Common myeloid progenitor, CD34-positive (primary cell): ENCODE measurements around the gene TNS1.
"Not testable (repeated sequence)": the region's sequence is repeated elsewhere in the genome, so short reads cannot be mapped to it uniquely, and the experiment has no call there.

ENCODE experiments used
- CTCF ChIA-PET: fragments of 350-600 bp; sonication (Branson Sonifier 250); formaldehyde crosslinking; loops from one replicate; lab custom pipeline; 2021; ENCODE audit warnings: antibody characterized with exemption; lab: Charles Lee
- POLR2A ChIA-PET: fragments of 350-600 bp; sonication (Branson Sonifier 250); formaldehyde crosslinking; loops from one replicate; lab custom pipeline; 2021; ENCODE audit warnings: antibody characterized with exemption; lab: Charles Lee
- DNase-seq, 3 donors: peaks; one replicate each; pipeline versions ENCODE4 v3.0.0 to v3.0.0-alpha.2; 2013
- H3K27ac ChIP-seq, 2 experiments: 1 replicate in 1 of 2; 2 replicates in 1 of 2; pipeline ENCODE4 v1.7.0; 2013; ENCODE audit warnings: inconsistent platforms in 2 of 2, low read length in 2 of 2, mild to moderate bottlenecking in 2 of 2, low read depth in 1 of 2, moderate library complexity in 1 of 2; ENCODE audit not compliant: severe bottlenecking in 2 of 2, insufficient read depth in 1 of 2, poor library complexity in 1 of 2
- H3K27me3 ChIP-seq, 5 experiments: replicated peaks in 2 of 5; 1 replicate in 3 of 5; 2 replicates in 2 of 5; pipeline versions ENCODE4 v1.6.1 to v1.7.0; 2013; ENCODE audit warnings: low read length in 4 of 5, mild to moderate bottlenecking in 2 of 5, moderate library complexity in 2 of 5, inconsistent platforms in 1 of 5; ENCODE audit not compliant: insufficient read depth in 5 of 5, control insufficient read depth in 4 of 5
- H3K36me3 ChIP-seq, 4 experiments: 1 replicate in 2 of 4; 2 replicates in 2 of 4; pipeline versions ENCODE4 v1.6.1 to v1.7.0; 2013; ENCODE audit warnings: low read length in 3 of 4, control low read depth in 1 of 4, mild to moderate bottlenecking in 1 of 4; ENCODE audit not compliant: control insufficient read depth in 4 of 4, insufficient read depth in 4 of 4
- H3K4me1 ChIP-seq, 4 experiments: 1 replicate in 3 of 4; 2 replicates in 1 of 4; pipeline versions ENCODE4 v1.6.1 to v1.7.1; 2013; ENCODE audit warnings: low read length in 3 of 4, mild to moderate bottlenecking in 3 of 4, control low read depth in 1 of 4, inconsistent platforms in 1 of 4, moderate library complexity in 1 of 4; ENCODE audit not compliant: control insufficient read depth in 4 of 4, insufficient read depth in 4 of 4; ENCODE audit errors: control extremely low read depth in 1 of 4
- H3K4me3 ChIP-seq, 7 experiments: 1 replicate in 4 of 7; 2 replicates in 3 of 7; pipeline versions ENCODE4 v1.5.1 to v1.7.0; 2013; ENCODE audit warnings: mild to moderate bottlenecking in 7 of 7, low read length in 6 of 7, moderate library complexity in 6 of 7, inconsistent platforms in 2 of 7, low read depth in 2 of 7, control low read depth in 1 of 7; ENCODE audit not compliant: insufficient read depth in 4 of 7, control insufficient read depth in 1 of 7; ENCODE audit errors: extremely low read depth in 1 of 7
- H3K9me3 ChIP-seq, 5 experiments: 1 replicate in 4 of 5; 2 replicates in 1 of 5; pipeline versions ENCODE4 v1.6.1 to v1.7.1; 2013; ENCODE audit warnings: low read length in 4 of 5, mild to moderate bottlenecking in 2 of 5, inconsistent platforms in 1 of 5, low read depth in 1 of 5, moderate library complexity in 1 of 5; ENCODE audit not compliant: control insufficient read depth in 4 of 5, insufficient read depth in 2 of 5; ENCODE audit errors: control extremely low read depth in 1 of 5
- WGBS: methylation state at CpG from one replicate; pipeline ENCODE4 v1.1.5; 2013; ENCODE audit not compliant: insufficient coverage; 5-methylcytosine and 5-hydroxymethylcytosine counted together

TNS1 gene

GRCh38 chr2:217789736-217790181 is 213.0 kb downstream of the TNS1 start:
- Histone ChIP-seq H3K36me3 (no peaks in the 10 kb centered on the region), H3K4me1 (peaks cover 0 to 21% (median 10%) of the 10 kb centered on the region in 4 experiments), H3K4me3 (peak overlapping the region; percentile 28 to 69 (median 51)), H3K27ac (peak overlapping the region in 1 of 2 experiments; percentile 11), H3K9me3 (no peaks in the 10 kb centered on the region), H3K27me3 (no peaks in the 10 kb centered on the region)
- DNase-seq: peak in 2 of 3 donors; percentile 29 to 51
- ChIA-PET CTCF (interaction anchor here (0.7 to 10.4 kb wide), 30 partner anchors 11 to 282 kb away, joined by 3 to 249 read pairs (median 4); partner anchors contain the start of gene RUFY4), POLR2A (no interaction called here)
- 39% methylated on average over 10 of the region's 13 CpGs for WGBS

GRCh38 chr2:217789003-217789735 is 213.6 kb downstream of the TNS1 start:
- 32% methylated on average over 14 of the region's 15 CpGs for whole genome bisulfite sequencing
- Histone ChIP-seq H3K27me3 (no peaks in the 10 kb centered on the region), H3K9me3 (no peaks in the 10 kb centered on the region), H3K4me1 (peaks cover 0 to 21% (median 10%) of the 10 kb centered on the region in 4 experiments), H3K4me3 (peak overlapping the region in 6 of 7 experiments; percentile 28 to 69 (median 54)), H3K36me3 (no peaks in the 10 kb centered on the region), H3K27ac (no peak overlapping the region)
- peak; percentile 47 to 68 (median 60) for DNase-seq
- POLR2A ChIA-PET: no interaction called here
- CTCF ChIA-PET: interaction anchor here (0.7 to 10.4 kb wide), 35 partner anchors 11 to 283 kb away, joined by 3 to 249 read pairs (median 4); partner anchors contain the start of gene RUFY4

GRCh38 chr2:217788669-217789002 is 214.2 kb downstream of the TNS1 start:
- H3K27ac ChIP-seq: no peak overlapping the region
- H3K4me3 ChIP-seq: no peak overlapping the region
- POLR2A ChIA-PET: no interaction called here
- no peak for DNase-seq
- H3K4me1 ChIP-seq: peaks cover 0 to 21% (median 10%) of the 10 kb centered on the region in 4 experiments
- no peaks in the 10 kb centered on the region for H3K36me3 ChIP-seq
- H3K27me3 ChIP-seq: no peaks in the 10 kb centered on the region
- CTCF ChIA-PET: interaction anchor here (0.7 to 10.4 kb wide), 29 partner anchors 10 to 283 kb away, joined by 3 to 249 read pairs (median 4); partner anchors contain the start of gene RUFY4
- 97% methylated on average over 7 of the region's 7 CpGs for WGBS
- no peaks in the 10 kb centered on the region for H3K9me3 ChIP-seq

- ChIA-PET CTCF (interaction anchor here (1.0 to 10.4 kb wide), 24 partner anchors 9 to 394 kb away, joined by 3 to 249 read pairs (median 6); partner anchors contain the start of gene RUFY4), POLR2A (no interaction called here)
- no peak overlapping the region for H3K27ac ChIP-seq
- no peak overlapping the region for H3K4me3 ChIP-seq
- no peak for DNase-seq
- no peaks in the 10 kb centered on the region for H3K27me3 ChIP-seq
- H3K36me3 ChIP-seq: no peaks in the 10 kb centered on the region
- peaks cover 0 to 21% (median 10%) of the 10 kb centered on the region in 4 experiments for H3K4me1 ChIP-seq
- peaks cover 0 to 5% (median 2%) of the 10 kb centered on the region in 5 experiments for H3K9me3 ChIP-seq
- 96% methylated on average over 25 of the region's 37 CpGs for WGBS
These were observed 215.5 kb downstream of the TNS1 start for GRCh38 chr2:217787160-217787877.

GRCh38 chr2:217786560-217786959 is 216.2 kb downstream of the TNS1 start:
- H3K4me1 ChIP-seq: peaks cover 0 to 21% (median 10%) of the 10 kb centered on the region in 4 experiments
- H3K4me3 ChIP-seq, H3K9me3 ChIP-seq, DNase-seq, H3K36me3 ChIP-seq, H3K27me3 ChIP-seq, H3K27ac ChIP-seq: not testable (repeated sequence)
- ChIA-PET CTCF (interaction anchor here (1.0 to 10.4 kb wide), 28 partner anchors 8 to 394 kb away, joined by 3 to 249 read pairs (median 6); partner anchors contain the start of gene RUFY4), POLR2A (interaction anchor here (1.3 kb wide), 1 partner anchor 11 kb away, joined by 3 read pairs; no protein-coding TSS in a partner anchor)
- WGBS: 98% methylated on average over 5 of the region's 5 CpGs

GRCh38 chr2:217785544-217786045 is 217.2 kb downstream of the TNS1 start:
- POLR2A ChIA-PET: interaction anchor here (1.3 kb wide), 1 partner anchor 12 kb away, joined by 3 read pairs; no protein-coding TSS in a partner anchor
- Histone ChIP-seq H3K9me3 (peaks cover 0 to 5% (median 2%) of the 10 kb centered on the region in 5 experiments), H3K36me3 (no peaks in the 10 kb centered on the region), H3K4me3 (peak overlapping the region in 1 of 7 experiments; percentile 48), H3K27me3 (no peaks in the 10 kb centered on the region), H3K27ac (no peak overlapping the region), H3K4me1 (peaks cover 0 to 20% (median 10%) of the 10 kb centered on the region in 4 experiments)
- CTCF ChIA-PET: interaction anchor here (0.6 to 10.4 kb wide), 37 partner anchors 8 to 395 kb away, joined by 3 to 249 read pairs (median 6); partner anchors contain the start of gene RUFY4
- 15% methylated on average over 9 of the region's 10 CpGs for WGBS
- peak; percentile 62 to 77 (median 67) for DNase-seq
